Smooth muscle cell (in vitro differentiated cells): ENCODE data around the gene SAPCD1. TPM values are rescaled to one million over a fixed set of nuclear protein-coding genes. Genes with fewer than 3 reads are reported as not detected.

Experiments
- DNase-seq: peaks from one replicate; lab custom pipeline; 2025; ENCODE audit not compliant: unreplicated experiment; lab: John Stamatoyannopoulos, UW
- H2AFZ ChIP-seq: fragments of 200-600 bp; sonication (generic); 2 replicates; pipeline ENCODE4 v1.6.0; 2016; ENCODE audit warnings: antibody characterized with exemption, low read depth, mild to moderate bottlenecking
- H3F3A ChIP-seq: fragments of 200-600 bp; sonication (generic); 2 replicates; pipeline ENCODE4 v1.6.0; 2017; ENCODE audit warnings: antibody characterized with exemption, low read depth
- H3K27ac ChIP-seq: fragments of 200-600 bp; sonication (generic); 2 replicates; pipeline ENCODE4 v1.5.1; 2016; ENCODE audit warnings: low read depth, mild to moderate bottlenecking
- H3K27me3 ChIP-seq: fragments of 200-600 bp; sonication (generic); 2 replicates; pipeline ENCODE4 v1.6.1; 2016; ENCODE audit warnings: low read depth, mild to moderate bottlenecking
- H3K36me3 ChIP-seq: fragments of 200-600 bp; sonication (generic); 2 replicates; pipeline ENCODE4 v1.5.1; 2016; ENCODE audit warnings: low read depth
- H3K4me1 ChIP-seq: fragments of 200-600 bp; sonication (generic); 2 replicates; pipeline ENCODE4 v1.5.1; 2016; ENCODE audit warnings: low read depth
- H3K4me2 ChIP-seq: fragments of 200-600 bp; sonication (generic); 2 replicates; pipeline ENCODE4 v1.6.0; 2016; ENCODE audit warnings: mild to moderate bottlenecking
- H3K4me3 ChIP-seq: fragments of 200-600 bp; sonication (generic); 2 replicates; pipeline ENCODE4 v1.5.1; 2016; ENCODE audit warnings: mild to moderate bottlenecking
- H3K79me2 ChIP-seq: fragments of 200-600 bp; sonication (generic); 2 replicates; pipeline ENCODE4 v1.6.0; 2016; ENCODE audit warnings: low read depth, mild to moderate bottlenecking
- H3K9ac ChIP-seq: fragments of 200-600 bp; sonication (generic); 2 replicates; pipeline ENCODE4 v1.6.0; 2016; ENCODE audit warnings: low read depth
- H3K9me3 ChIP-seq: fragments of 200-600 bp; sonication (generic); replicated peaks from 2 replicates; pipeline ENCODE4 v1.5.1; 2016; ENCODE audit warnings: low read depth
- H4K20me1 ChIP-seq: fragments of 200-600 bp; sonication (generic); 2 replicates; pipeline ENCODE4 v1.6.0; 2016; ENCODE audit warnings: low read depth
- CTCF ChIP-seq: fragments of 200-600 bp; sonication (generic); IDR thresholded peaks from 2 replicates; pipeline ENCODE4 v1.5.1; 2017; ENCODE audit warnings: borderline replicate concordance, mild to moderate bottlenecking, antibody characterized with exemption; ENCODE audit not compliant: insufficient read depth, poor library complexity, severe bottlenecking
- WGBS: methylation state at CpG from one replicate; pipeline ENCODE4 v1.1.7; 2016; ENCODE audit warnings: low lambda C conversion rate; 5-methylcytosine and 5-hydroxymethylcytosine counted together
- polyA plus RNA-seq: library from polyadenylated mRNA; unstranded; fragments of >200 nt; fragmentation: Nextera tagmentation; extraction: Ambion mirVana; gene quantifications from 2 replicates; pipeline ENCODE4 v1.2.1, GENCODE V29; 2016
- total RNA-seq: library from RNA; depleted of rRNA; stranded (reverse); fragments of >200 nt; gene quantifications from 2 replicates; pipeline ENCODE4 v1.2.3, GENCODE V29; 2014

The SAPCD1 gene
- total and polyA plus RNA-seq, 2 experiments from 2014 or later = 1.4 TPM; not detected in 1

GRCh38 chr6:31719001-31719400, 43.5 kb upstream of the SAPCD1 start:
- Histone ChIP-seq H3K4me3 (no peak overlapping the region), H3K79me2 (no peaks in the 10 kb centered on the region), H2AFZ (no peak overlapping the region), H3K4me1 (peaks cover 11% of the 10 kb centered on the region), H3K4me2 (no peak overlapping the region), H3K36me3 (no peaks in the 10 kb centered on the region), H3F3A (no peaks in the 10 kb centered on the region), H3K9me3 (no peaks in the 10 kb centered on the region), H3K27ac (peak overlapping the region; percentile 37), H3K27me3 (no peaks in the 10 kb centered on the region), H3K9ac (no peak overlapping the region), H4K20me1 (no peaks in the 10 kb centered on the region)
- no peak for TF ChIP-seq CTCF
- WGBS = 94% methylated on average over 6 of the region's 6 CpGs
- no peak for DNase-seq

- no peaks in the 10 kb centered on the region for H3K9me3 ChIP-seq
- no peaks in the 10 kb centered on the region for H3K36me3 ChIP-seq
- no peak overlapping the region for H3K4me3 ChIP-seq
- TF ChIP-seq CTCF = no peak
- H3F3A ChIP-seq = no peaks in the 10 kb centered on the region
- peak overlapping the region; percentile 28 for H3K9ac ChIP-seq
- H3K27ac ChIP-seq = peak overlapping the region; percentile 60
- H3K79me2 ChIP-seq = no peaks in the 10 kb centered on the region
- H3K4me2 ChIP-seq = no peak overlapping the region
- no peak for DNase-seq
- no peaks in the 10 kb centered on the region for H3K27me3 ChIP-seq
- no peaks in the 10 kb centered on the region for H3K4me1 ChIP-seq
- WGBS = 74% methylated on average over 5 of the region's 5 CpGs
- no peak overlapping the region for H2AFZ ChIP-seq
- no peaks in the 10 kb centered on the region for H4K20me1 ChIP-seq
Measured at GRCh38 chr6:31720196-31720770, 42.2 kb upstream of the SAPCD1 start.

GRCh38 chr6:31721351-31722020, 41.0 kb upstream of the SAPCD1 start, which contains the start of gene LY6G6C:
Gene LY6G6C (minus strand): TSS chr6:31721746. CDS start chr6:31721679, 67 bp downstream.
- Histone ChIP-seq H3K4me3 (no peak within 1 kb of the TSS), H3K79me2 (no peaks in the 10 kb centered on the region), H3K27ac (no peak within 1 kb of the TSS), H4K20me1 (no peaks in the 10 kb centered on the region), H3K9me3 (no peaks in the 10 kb centered on the region), H3K27me3 (no peaks in the 10 kb centered on the region), H3K9ac (no peak within 1 kb of the TSS), H2AFZ (no peak within 1 kb of the TSS), H3K4me2 (no peak within 1 kb of the TSS), H3K4me1 (no peaks in the 10 kb centered on the region), H3F3A (peaks cover 3% of the 10 kb centered on the region), H3K36me3 (no peaks in the 10 kb centered on the region)
- TF ChIP-seq CTCF = no peak
- 93% methylated on average over 4 of the region's 4 CpGs for WGBS
- no peak for DNase-seq

- Histone ChIP-seq H3K27ac (no peak overlapping the region), H2AFZ (no peak overlapping the region), H3F3A (peaks cover 10% of the 10 kb centered on the region), H3K9me3 (no peaks in the 10 kb centered on the region), H3K27me3 (no peaks in the 10 kb centered on the region), H3K4me2 (no peak overlapping the region), H3K9ac (no peak overlapping the region), H3K79me2 (no peaks in the 10 kb centered on the region), H3K36me3 (no peaks in the 10 kb centered on the region), H4K20me1 (no peaks in the 10 kb centered on the region), H3K4me1 (no peaks in the 10 kb centered on the region), H3K4me3 (no peak overlapping the region)
- 90% methylated on average over 3 of the region's 3 CpGs for WGBS
- TF ChIP-seq CTCF = no peak
- DNase-seq = no peak
Measured at GRCh38 chr6:31722173-31722572, 40.3 kb upstream of the SAPCD1 start.
